CD4-positive, alpha-beta memory T cell (primary cell): ENCODE data around the gene ERC1. TPM values are rescaled to one million over a fixed set of nuclear protein-coding genes. Genes with fewer than 3 reads are reported as not detected.

Source experiments
- CTCF ChIA-PET: fragments of 350-600 bp; sonication (Branson Sonifier 250); formaldehyde crosslinking; loops from one replicate; lab custom pipeline; 2021; ENCODE audit warnings: inconsistent platforms; ENCODE audit not compliant: partially characterized antibody; lab: Charles Lee
- POLR2A ChIA-PET: fragments of 350-600 bp; sonication (Branson Sonifier 250); formaldehyde crosslinking; loops from one replicate; lab custom pipeline; 2021; ENCODE audit not compliant: partially characterized antibody; lab: Charles Lee
- DNase-seq, 5 donors: peaks; one replicate each; pipeline versions ENCODE4 v3.0.0 to v3.0.0-alpha.2; 2020 to 2022; ENCODE audit warnings: mixed read lengths in 1 of 5
- H3K27ac ChIP-seq: one replicate; pipeline ENCODE4 v1.7.0; 2013; ENCODE audit warnings: low read depth, low read length
- H3K27me3 ChIP-seq: 2 replicates; pipeline ENCODE4 v1.7.0; 2013; ENCODE audit warnings: mild to moderate bottlenecking, low read length, moderate library complexity; ENCODE audit not compliant: insufficient read depth
- H3K36me3 ChIP-seq: 2 replicates; pipeline ENCODE4 v1.7.0; 2013; ENCODE audit warnings: mild to moderate bottlenecking, low read length, moderate library complexity; ENCODE audit not compliant: insufficient read depth
- H3K4me1 ChIP-seq: 2 replicates; pipeline ENCODE4 v1.7.0; 2013; ENCODE audit warnings: mild to moderate bottlenecking, low read length, moderate library complexity; ENCODE audit not compliant: insufficient read depth
- H3K4me3 ChIP-seq, 2 donors: one replicate each; pipeline ENCODE4 v1.7.0; 2013; ENCODE audit warnings: low read length in 2 of 2, mild to moderate bottlenecking in 1 of 2
- H3K9me3 ChIP-seq, 2 donors: one replicate each; pipeline ENCODE4 v1.7.0; 2013; ENCODE audit warnings: low read length in 2 of 2, control low read depth in 1 of 2; ENCODE audit not compliant: control insufficient read depth in 1 of 2
- H3K27ac Mint-ChIP-seq, 7 donors: one replicate each; pipeline ENCODE4 v1.8.0; 2020 to 2021; ENCODE audit warnings: mixed read lengths in 7 of 7, mild to moderate bottlenecking in 6 of 7, inconsistent platforms in 3 of 7, moderate library complexity in 3 of 7
- H3K27me3 Mint-ChIP-seq, 2 donors: one replicate each; pipeline ENCODE4 v1.8.0; 2020 to 2021; ENCODE audit warnings: mixed read lengths in 2 of 2
- H3K36me3 Mint-ChIP-seq, 2 donors: one replicate each; pipeline ENCODE4 v1.8.0; 2020 to 2021; ENCODE audit warnings: mixed read lengths in 2 of 2, inconsistent platforms in 1 of 2, mild to moderate bottlenecking in 1 of 2
- H3K4me1 Mint-ChIP-seq, 4 donors: one replicate each; pipeline ENCODE4 v1.8.0; 2020 to 2021; ENCODE audit warnings: mixed read lengths in 4 of 4, mild to moderate bottlenecking in 1 of 4
- H3K4me3 Mint-ChIP-seq, 8 donors: one replicate each; pipeline ENCODE4 v1.8.0; 2020 to 2021; ENCODE audit warnings: mixed read lengths in 8 of 8, mild to moderate bottlenecking in 7 of 8, moderate library complexity in 6 of 8, inconsistent platforms in 3 of 8
- H3K9me3 Mint-ChIP-seq, 8 donors: one replicate each; pipeline ENCODE4 v1.8.0; 2020 to 2021; ENCODE audit warnings: mixed read lengths in 8 of 8, mild to moderate bottlenecking in 5 of 8, inconsistent platforms in 3 of 8, moderate library complexity in 1 of 8
- intact Hi-C: fragments of 100-400 bp; cut with micrococcal nuclease; formaldehyde crosslinking; loops from one replicate; pipeline ENCODE4 v1.15.1; 2023
- polyA plus RNA-seq, 2 donors: library from polyadenylated mRNA; unstranded; fragments of 300-500 nt; fragmentation: Illumina TruSeq; gene quantifications; one replicate each; pipeline ENCODE4 v1.2.3, GENCODE V29; 2021
- total RNA-seq, 2 experiments: library from RNA; stranded (reverse); gene quantifications; one replicate each; pipeline ENCODE4 v1.2.3, GENCODE V29; 2021

The ERC1 gene
- total and polyA plus RNA-seq, 4 experiments from 2014 or later: 4.0 to 41.7 (median 28.7) TPM

DNA sequence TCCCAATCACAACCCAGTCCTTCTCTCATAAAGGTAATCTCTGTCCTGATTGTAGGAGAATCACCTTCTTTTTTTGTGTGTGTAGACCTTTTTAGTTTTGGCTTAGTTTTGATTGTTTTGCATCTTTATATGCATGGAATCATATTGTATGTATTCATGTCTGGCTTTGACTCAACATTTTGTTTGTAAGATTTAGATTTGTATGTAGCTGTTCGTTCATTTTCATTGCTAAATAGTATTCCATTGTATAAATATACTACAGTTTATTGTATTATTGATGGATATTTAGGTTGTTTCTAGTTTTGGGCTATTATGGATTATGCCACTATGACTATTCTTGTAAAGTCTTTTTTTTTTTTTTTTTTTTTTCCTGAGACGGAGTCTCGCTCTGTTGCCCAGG is 10.5 kb downstream of the ERC1 start:
- intact Hi-C loops: no loop called here
- no peaks in the 10 kb centered on the region for H3K4me1 ChIP-seq
- no peak overlapping the region for H3K4me3 ChIP-seq
- Mint-ChIP-seq H3K4me3 (no peak overlapping the region), H3K36me3 (peaks cover 10 to 12% of the 10 kb centered on the region in 2 donors), H3K4me1 (peaks cover 7 to 23% (median 13%) of the 10 kb centered on the region in 4 donors), H3K27ac (no peak overlapping the region), H3K27me3 (no peaks in the 10 kb centered on the region), H3K9me3 (no peaks in the 10 kb centered on the region)
- ChIA-PET CTCF (interaction anchor here (0.7 kb wide), 1 partner anchor 9 kb away, joined by 3 read pairs; no protein-coding TSS in a partner anchor), POLR2A (interaction anchor here (1.1 kb wide), 1 partner anchor 10 kb away, joined by 3 read pairs; the partner anchor contains the start of gene ERC1)
- H3K9me3 ChIP-seq: no peaks in the 10 kb centered on the region
- DNase-seq: no peak
- no peaks in the 10 kb centered on the region for H3K27me3 ChIP-seq
- no peak overlapping the region for H3K27ac ChIP-seq
- no peaks in the 10 kb centered on the region for H3K36me3 ChIP-seq

GRCh38 chr12:1003600-1004271 is 12.7 kb downstream of the ERC1 start:
- DNase-seq: no peak
- no peaks in the 10 kb centered on the region for H3K27me3 ChIP-seq
- CTCF ChIA-PET: interaction anchor here (1.3 kb wide), 1 partner anchor 9 kb away, joined by 4 read pairs; no protein-coding TSS in a partner anchor
- H3K4me3 ChIP-seq: no peak overlapping the region
- H3K9me3 ChIP-seq: no peaks in the 10 kb centered on the region
- Mint-ChIP-seq H3K4me3 (no peak overlapping the region), H3K27ac (peak overlapping the region in 1 of 7 donors; percentile 9), H3K36me3 (peaks cover 10 to 12% of the 10 kb centered on the region in 2 donors), H3K9me3 (no peaks in the 10 kb centered on the region), H3K4me1 (peaks cover 4 to 12% (median 7%) of the 10 kb centered on the region in 4 donors), H3K27me3 (no peaks in the 10 kb centered on the region)
- H3K4me1 ChIP-seq: no peaks in the 10 kb centered on the region
- no peak overlapping the region for H3K27ac ChIP-seq
- POLR2A ChIA-PET: no interaction called here
- H3K36me3 ChIP-seq: no peaks in the 10 kb centered on the region
- intact Hi-C loops: no loop called here

DNA sequence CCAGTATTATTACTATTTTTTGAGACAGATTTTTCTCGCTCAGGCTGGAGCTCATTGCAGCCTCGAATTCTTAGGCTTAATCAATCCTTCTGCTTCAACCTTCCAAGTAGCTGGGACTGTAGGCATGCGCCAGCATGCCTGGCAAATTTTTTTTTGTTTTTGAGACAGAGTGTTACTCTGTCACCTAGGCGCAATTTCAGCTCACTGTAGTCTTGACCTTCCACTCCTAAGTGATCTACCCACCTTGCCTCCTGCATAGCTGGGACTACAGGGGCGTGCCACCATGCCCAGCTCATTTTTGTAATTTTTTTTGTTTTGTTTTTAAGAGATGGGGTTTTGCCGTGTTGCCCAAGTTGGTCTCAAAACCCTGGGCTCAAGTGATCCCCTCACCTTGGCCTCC is 15.2 kb downstream of the ERC1 start:
- H3K4me3 ChIP-seq: no peak overlapping the region
- H3K4me1 ChIP-seq: no peaks in the 10 kb centered on the region
- H3K36me3 Mint-ChIP-seq: peaks cover 9 to 10% of the 10 kb centered on the region in 2 donors
- no peak overlapping the region for H3K27ac Mint-ChIP-seq
- H3K27me3 ChIP-seq: no peaks in the 10 kb centered on the region
- POLR2A ChIA-PET: no interaction called here
- peaks cover 2 to 8% (median 5%) of the 10 kb centered on the region in 4 donors for H3K4me1 Mint-ChIP-seq
- H3K27me3 Mint-ChIP-seq: no peaks in the 10 kb centered on the region
- no peaks in the 10 kb centered on the region for H3K9me3 Mint-ChIP-seq
- H3K4me3 Mint-ChIP-seq: no peak overlapping the region
- H3K9me3 ChIP-seq: no peaks in the 10 kb centered on the region
- H3K36me3 ChIP-seq: no peaks in the 10 kb centered on the region
- no peak overlapping the region for H3K27ac ChIP-seq
- intact Hi-C loops: no loop called here
- CTCF ChIA-PET: interaction anchor here (0.8 kb wide), 1 partner anchor 11 kb away, joined by 3 read pairs; no protein-coding TSS in a partner anchor
- DNase-seq: no peak

DNA sequence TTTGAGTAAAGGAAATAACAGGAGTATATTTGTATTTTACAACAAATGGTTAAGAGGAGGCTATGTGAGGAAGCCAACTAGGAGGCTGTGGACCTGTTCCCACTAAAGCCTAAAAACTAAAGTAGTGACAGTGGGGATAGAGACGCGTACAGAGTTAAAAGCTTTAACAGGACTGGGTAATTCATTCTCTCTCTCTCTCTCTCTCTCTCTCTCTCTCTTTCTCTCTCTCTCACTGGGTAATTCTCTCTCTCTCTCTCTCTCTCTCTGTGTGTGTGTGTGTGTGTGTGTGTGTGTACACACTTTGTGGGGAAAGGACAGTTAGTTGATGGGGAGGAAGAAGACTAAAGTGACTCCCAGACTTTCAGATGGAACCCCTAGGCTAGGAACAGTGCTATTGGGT is 16.3 kb downstream of the ERC1 start:
- no peak overlapping the region for H3K27ac Mint-ChIP-seq
- peaks cover 0 to 11% (median 5%) of the 10 kb centered on the region in 4 donors for H3K4me1 Mint-ChIP-seq
- H3K4me3 ChIP-seq: no peak overlapping the region

GRCh38 chr12:1007994-1008393 is 17.0 kb downstream of the ERC1 start:
- Histone ChIP-seq H3K4me3 (no peak overlapping the region), H3K27ac (no peak overlapping the region), H3K9me3 (no peaks in the 10 kb centered on the region), H3K4me1 (no peaks in the 10 kb centered on the region), H3K27me3 (no peaks in the 10 kb centered on the region), H3K36me3 (no peaks in the 10 kb centered on the region)
- CTCF ChIA-PET: no interaction called here
- no peak overlapping the region for H3K4me3 Mint-ChIP-seq
- no peaks in the 10 kb centered on the region for H3K27me3 Mint-ChIP-seq
- no peak for DNase-seq
- POLR2A ChIA-PET: interaction anchor here (1.0 kb wide), 1 partner anchor 17 kb away, joined by 3 read pairs; the partner anchor contains the start of gene ERC1
- intact Hi-C loops: no loop called here
- no peaks in the 10 kb centered on the region for H3K9me3 Mint-ChIP-seq
- peaks cover 0 to 11% (median 5%) of the 10 kb centered on the region in 4 donors for H3K4me1 Mint-ChIP-seq
- no peak overlapping the region for H3K27ac Mint-ChIP-seq
- peaks cover 3 to 6% of the 10 kb centered on the region in 2 donors for H3K36me3 Mint-ChIP-seq

More for the DNA sequence above, 16.3 kb downstream of the ERC1 start:
- intact Hi-C loops: no loop called here
- CTCF ChIA-PET: no interaction called here
- DNase-seq: no peak
- no peaks in the 10 kb centered on the region for H3K9me3 Mint-ChIP-seq
- H3K27me3 Mint-ChIP-seq: no peaks in the 10 kb centered on the region
- no peak overlapping the region for H3K4me3 Mint-ChIP-seq
- H3K27ac ChIP-seq: no peak overlapping the region
- no peaks in the 10 kb centered on the region for H3K36me3 ChIP-seq
- POLR2A ChIA-PET: no interaction called here
- H3K36me3 Mint-ChIP-seq: peaks cover 6 to 8% of the 10 kb centered on the region in 2 donors
- no peaks in the 10 kb centered on the region for H3K27me3 ChIP-seq
- no peaks in the 10 kb centered on the region for H3K9me3 ChIP-seq
- H3K4me1 ChIP-seq: no peaks in the 10 kb centered on the region

- ChIA-PET POLR2A (interaction anchor here (1.4 kb wide), 1 partner anchor 20 kb away, joined by 3 read pairs; the partner anchor contains the start of gene ERC1), CTCF (no interaction called here)
- no peaks in the 10 kb centered on the region for H3K27me3 Mint-ChIP-seq
- no peaks in the 10 kb centered on the region for H3K9me3 Mint-ChIP-seq
- H3K27ac ChIP-seq: no peak overlapping the region
- no peak for DNase-seq
- H3K27me3 ChIP-seq: no peaks in the 10 kb centered on the region
- intact Hi-C loops: no loop called here
- no peaks in the 10 kb centered on the region for H3K9me3 ChIP-seq
- H3K27ac Mint-ChIP-seq: no peak overlapping the region
- no peak overlapping the region for H3K4me3 Mint-ChIP-seq
- no peaks in the 10 kb centered on the region for H3K4me1 ChIP-seq
- peaks cover 0 to 4% of the 10 kb centered on the region in 2 donors for H3K36me3 Mint-ChIP-seq
- no peak overlapping the region for H3K4me3 ChIP-seq
- H3K36me3 ChIP-seq: no peaks in the 10 kb centered on the region
- H3K4me1 Mint-ChIP-seq: peaks cover 0 to 3% (median 2%) of the 10 kb centered on the region in 4 donors
Measured at GRCh38 chr12:1011091-1011490, 20.1 kb downstream of the ERC1 start.

DNA sequence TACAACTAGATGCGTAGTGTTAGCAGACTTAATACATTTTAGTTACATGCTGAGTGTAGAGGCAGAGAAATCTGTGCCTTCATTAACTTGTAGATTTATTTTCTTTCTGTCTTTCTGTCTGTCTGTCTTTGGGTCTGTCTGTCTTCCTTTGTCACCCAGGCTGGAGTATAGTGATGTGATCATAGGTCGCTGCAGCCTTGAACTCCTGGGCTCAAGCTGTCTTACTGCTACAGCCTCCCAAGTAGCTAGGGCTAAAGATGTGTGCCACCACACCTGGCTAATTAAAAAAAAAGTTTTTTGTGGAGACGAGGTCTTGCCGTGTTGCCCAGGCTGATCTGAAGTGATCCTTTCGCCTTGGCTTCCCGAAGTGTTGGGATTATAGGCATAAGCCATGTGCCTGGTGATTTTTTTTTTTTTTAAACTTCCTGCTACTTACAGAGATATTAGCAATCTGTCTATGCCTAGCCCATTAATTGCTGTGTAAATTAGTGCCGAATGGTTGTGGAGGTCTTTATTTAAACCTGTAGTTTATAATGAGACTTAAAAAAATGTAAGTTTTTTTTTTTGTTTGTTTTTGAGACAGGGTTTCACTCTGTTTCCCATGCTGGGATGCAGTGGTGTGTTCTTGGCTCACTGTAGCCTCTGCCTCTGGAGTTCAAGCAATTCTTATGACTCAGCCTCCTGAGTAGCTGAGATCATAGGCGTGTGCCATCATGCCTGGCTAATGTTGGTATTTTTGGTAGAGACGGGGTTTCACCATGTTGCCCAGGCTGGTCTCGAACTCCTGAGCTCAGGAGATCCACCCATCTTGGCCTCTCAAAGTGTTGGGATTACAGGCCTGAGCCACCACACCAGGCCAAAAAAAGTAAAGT is 22.8 kb downstream of the ERC1 start:
- Histone ChIP-seq H3K27ac (no peak overlapping the region), H3K4me1 (no peaks in the 10 kb centered on the region), H3K27me3 (no peaks in the 10 kb centered on the region), H3K36me3 (no peaks in the 10 kb centered on the region), H3K4me3 (no peak overlapping the region), H3K9me3 (no peaks in the 10 kb centered on the region)
- H3K27me3 Mint-ChIP-seq: no peaks in the 10 kb centered on the region
- intact Hi-C loops: no loop called here
- ChIA-PET CTCF (interaction anchor here (1.3 kb wide), 1 partner anchor 20 kb away, joined by 3 read pairs; no protein-coding TSS in a partner anchor), POLR2A (no interaction called here)
- peaks cover 0 to 4% of the 10 kb centered on the region in 2 donors for H3K36me3 Mint-ChIP-seq
- H3K4me1 Mint-ChIP-seq: peaks cover 0 to 6% (median 4%) of the 10 kb centered on the region in 4 donors
- H3K4me3 Mint-ChIP-seq: no peak overlapping the region
- H3K9me3 Mint-ChIP-seq: no peaks in the 10 kb centered on the region
- H3K27ac Mint-ChIP-seq: no peak overlapping the region
- DNase-seq: no peak
